Ishikawa (cell line): ENCODE measurements around the gene HP.

ENCODE experiments used
- CEBPB ChIP-seq: IDR thresholded peaks from 2 replicates; pipeline ENCODE4 v1.6.1; 2012
- CREB1 ChIP-seq: IDR thresholded peaks from 2 replicates; pipeline ENCODE4 v1.6.1; 2012; ENCODE audit warnings: low read depth
- EP300 ChIP-seq: IDR thresholded peaks from 2 replicates; pipeline ENCODE4 v1.6.1; 2012; ENCODE audit warnings: borderline replicate concordance
- FOXM1 ChIP-seq: IDR thresholded peaks from 2 replicates; pipeline ENCODE4 v1.6.1; 2012; ENCODE audit warnings: low read depth, borderline replicate concordance
- RAD21 ChIP-seq: IDR thresholded peaks from 2 replicates; pipeline ENCODE4 v1.6.1; 2012; ENCODE audit warnings: low read depth
- TAF1 ChIP-seq: IDR thresholded peaks from 2 replicates; pipeline ENCODE4 v1.6.1; 2012; ENCODE audit warnings: low read depth, mild to moderate bottlenecking
- TEAD4 ChIP-seq: IDR thresholded peaks from 2 replicates; pipeline ENCODE4 v1.6.1; 2012
- ZBTB7A ChIP-seq: IDR thresholded peaks from 2 replicates; pipeline ENCODE4 v1.6.1; 2012; ENCODE audit warnings: low read depth
- TF ChIP-seq, protein P1 (sequence below): IDR thresholded peaks from 2 replicates; pipeline ENCODE4 v1.6.1; 2012; ENCODE audit warnings: low read depth, mild to moderate bottlenecking
- TF ChIP-seq, protein P2 (sequence below): IDR thresholded peaks from 2 replicates; pipeline ENCODE4 v1.6.1; 2012
- TF ChIP-seq, protein P3 (sequence below): IDR thresholded peaks from 2 replicates; pipeline ENCODE4 v1.6.1; 2012

DNA sequence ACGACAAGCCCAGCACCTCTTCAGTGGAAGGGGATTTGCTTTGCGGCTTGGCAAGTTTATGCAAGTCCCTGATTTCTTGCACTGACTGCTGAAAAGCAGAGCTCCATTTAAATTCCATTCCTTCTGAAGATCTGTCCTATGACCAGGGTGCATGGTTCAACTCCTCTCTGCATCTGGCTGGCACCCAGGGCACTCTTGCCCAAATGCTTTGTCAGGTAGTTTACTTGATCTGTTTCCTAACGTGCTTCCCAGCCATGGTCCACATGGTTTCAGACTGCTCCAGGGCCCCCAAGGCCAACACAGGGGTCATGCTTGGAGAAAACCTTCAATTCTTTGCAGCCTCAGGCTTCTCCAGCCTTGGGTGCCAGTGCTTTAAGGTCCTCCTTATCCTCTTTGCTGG, 11.2 kb upstream of the HP start:
- TF ChIP-seq TAF1 (no peak), FOXM1 (no peak), EP300 (no peak), RAD21 (no peak), CREB1 (no peak), ZBTB7A (no peak), CEBPB (no peak), TEAD4 (no peak)
- TF ChIP-seq, protein P1, sequence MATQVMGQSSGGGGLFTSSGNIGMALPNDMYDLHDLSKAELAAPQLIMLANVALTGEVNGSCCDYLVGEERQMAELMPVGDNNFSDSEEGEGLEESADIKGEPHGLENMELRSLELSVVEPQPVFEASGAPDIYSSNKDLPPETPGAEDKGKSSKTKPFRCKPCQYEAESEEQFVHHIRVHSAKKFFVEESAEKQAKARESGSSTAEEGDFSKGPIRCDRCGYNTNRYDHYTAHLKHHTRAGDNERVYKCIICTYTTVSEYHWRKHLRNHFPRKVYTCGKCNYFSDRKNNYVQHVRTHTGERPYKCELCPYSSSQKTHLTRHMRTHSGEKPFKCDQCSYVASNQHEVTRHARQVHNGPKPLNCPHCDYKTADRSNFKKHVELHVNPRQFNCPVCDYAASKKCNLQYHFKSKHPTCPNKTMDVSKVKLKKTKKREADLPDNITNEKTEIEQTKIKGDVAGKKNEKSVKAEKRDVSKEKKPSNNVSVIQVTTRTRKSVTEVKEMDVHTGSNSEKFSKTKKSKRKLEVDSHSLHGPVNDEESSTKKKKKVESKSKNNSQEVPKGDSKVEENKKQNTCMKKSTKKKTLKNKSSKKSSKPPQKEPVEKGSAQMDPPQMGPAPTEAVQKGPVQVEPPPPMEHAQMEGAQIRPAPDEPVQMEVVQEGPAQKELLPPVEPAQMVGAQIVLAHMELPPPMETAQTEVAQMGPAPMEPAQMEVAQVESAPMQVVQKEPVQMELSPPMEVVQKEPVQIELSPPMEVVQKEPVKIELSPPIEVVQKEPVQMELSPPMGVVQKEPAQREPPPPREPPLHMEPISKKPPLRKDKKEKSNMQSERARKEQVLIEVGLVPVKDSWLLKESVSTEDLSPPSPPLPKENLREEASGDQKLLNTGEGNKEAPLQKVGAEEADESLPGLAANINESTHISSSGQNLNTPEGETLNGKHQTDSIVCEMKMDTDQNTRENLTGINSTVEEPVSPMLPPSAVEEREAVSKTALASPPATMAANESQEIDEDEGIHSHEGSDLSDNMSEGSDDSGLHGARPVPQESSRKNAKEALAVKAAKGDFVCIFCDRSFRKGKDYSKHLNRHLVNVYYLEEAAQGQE = no peak
- TF ChIP-seq, protein P2, sequence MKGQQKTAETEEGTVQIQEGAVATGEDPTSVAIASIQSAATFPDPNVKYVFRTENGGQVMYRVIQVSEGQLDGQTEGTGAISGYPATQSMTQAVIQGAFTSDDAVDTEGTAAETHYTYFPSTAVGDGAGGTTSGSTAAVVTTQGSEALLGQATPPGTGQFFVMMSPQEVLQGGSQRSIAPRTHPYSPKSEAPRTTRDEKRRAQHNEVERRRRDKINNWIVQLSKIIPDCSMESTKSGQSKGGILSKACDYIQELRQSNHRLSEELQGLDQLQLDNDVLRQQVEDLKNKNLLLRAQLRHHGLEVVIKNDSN = no peak
- TF ChIP-seq, protein P3, sequence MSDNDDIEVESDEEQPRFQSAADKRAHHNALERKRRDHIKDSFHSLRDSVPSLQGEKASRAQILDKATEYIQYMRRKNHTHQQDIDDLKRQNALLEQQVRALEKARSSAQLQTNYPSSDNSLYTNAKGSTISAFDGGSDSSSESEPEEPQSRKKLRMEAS = no peak
